KBM-7 (cell line): ENCODE measurements around the gene ABCC11.
"Not testable (repeated sequence)": the region's sequence is repeated elsewhere in the genome, so short reads cannot be mapped to it uniquely, and the experiment has no call there.

Source experiments
- DNase-seq: peaks from one replicate; pipeline ENCODE4 v3.0.0-alpha.2; 2015
- in situ Hi-C: fragments of 300-500 bp; cut with MboI; formaldehyde crosslinking; loops from 2 replicates; pipeline ENCODE4 v1.14.3; 2020; ENCODE audit warnings: low sequenced_read_pairs, low pct_unique_long_range_greater_than_20kb, mixed read lengths

ABCC11 gene

GRCh38 chr16:48252013-48252412, 4.7 kb upstream of the ABCC11 start:
- in situ Hi-C loops: no loop called here
- DNase-seq: no peak

- no peak for DNase-seq
Measured at GRCh38 chr16:48250520-48251278, 3.4 kb upstream of the ABCC11 start.

GRCh38 chr16:48246066-48246465, 1.3 kb downstream of the ABCC11 start:
- in situ Hi-C loops: no loop called here
- no peak for DNase-seq

More at GRCh38 chr16:48250520-48251278, 3.4 kb upstream of the ABCC11 start:
- in situ Hi-C loops: no loop called here

- in situ Hi-C loops: no loop called here
- DNase-seq: no peak
Measured at GRCh38 chr16:48244863-48245195, 2.5 kb downstream of the ABCC11 start.

GRCh38 chr16:48244080-48244862, 3.1 kb downstream of the ABCC11 start, which contains the start of gene LONP2:
Gene LONP2 (plus strand): TSS chr16:48244300. CDS start chr16:48244389, 89 bp downstream.
- in situ Hi-C loops: no loop called here
- DNase-seq: peak; percentile 91

GRCh38 chr16:48240147-48240546, 7.2 kb downstream of the ABCC11 start:
- DNase-seq, in situ Hi-C loops: not testable (repeated sequence)

GRCh38 chr16:48236286-48236685, 11.1 kb downstream of the ABCC11 start:
- no peak for DNase-seq
- in situ Hi-C loops: no loop called here

GRCh38 chr16:48235556-48236136, 11.7 kb downstream of the ABCC11 start:
- in situ Hi-C loops: no loop called here
- no peak for DNase-seq

GRCh38 chr16:48235058-48235555, 12.2 kb downstream of the ABCC11 start:
- DNase-seq: no peak
- in situ Hi-C loops: no loop called here

GRCh38 chr16:48234630-48235029, 12.7 kb downstream of the ABCC11 start:
- in situ Hi-C loops: no loop called here
- DNase-seq: no peak

GRCh38 chr16:48232493-48233040, 14.8 kb downstream of the ABCC11 start:
- no peak for DNase-seq
- in situ Hi-C loops: no loop called here

- in situ Hi-C loops: no loop called here
- DNase-seq: peak; percentile 45
Measured at GRCh38 chr16:48231727-48232492, 15.4 kb downstream of the ABCC11 start.

- in situ Hi-C loops: no loop called here
- no peak for DNase-seq
Measured at GRCh38 chr16:48225456-48225855, 21.9 kb downstream of the ABCC11 start.

GRCh38 chr16:48223490-48223889, 23.8 kb downstream of the ABCC11 start:
- in situ Hi-C loops: no loop called here

GRCh38 chr16:48220891-48221290, 26.4 kb downstream of the ABCC11 start:
- in situ Hi-C loops: no loop called here
- DNase-seq: no peak

More at GRCh38 chr16:48223490-48223889, 23.8 kb downstream of the ABCC11 start:
- DNase-seq: no peak

GRCh38 chr16:48218473-48218872, 28.9 kb downstream of the ABCC11 start:
- in situ Hi-C loops: no loop called here
- DNase-seq: no peak

- in situ Hi-C loops: no loop called here
- no peak for DNase-seq
Measured at GRCh38 chr16:48217708-48218107, 29.6 kb downstream of the ABCC11 start.

- in situ Hi-C loops: no loop called here
- no peak for DNase-seq
Measured at GRCh38 chr16:48215738-48216137, 31.6 kb downstream of the ABCC11 start.

GRCh38 chr16:48212033-48212432, 35.3 kb downstream of the ABCC11 start:
- in situ Hi-C loops: no loop called here
- no peak for DNase-seq
